GM12878 (cell line): ENCODE results near the gene BRI3BP. TPM values are rescaled to one million over a fixed set of nuclear protein-coding genes. Genes with fewer than 3 reads are reported as not detected.

Experiments used
- ATAC-seq: fragments of 200-7000 bp; cut with Tn5 transposase; 3 replicates; pipeline ENCODE4 v1.9.1; 2020; ENCODE audit warnings: mild to moderate bottlenecking, moderate library complexity
- BruUV-seq: library from RNA; stranded (reverse); fragments of 400-500 nt; replicated peaks from 2 replicates; lab custom pipeline; 2021; lab: Mats Ljungman, UMichigan
- CTCF ChIA-PET: fragments of 300-600 bp; sonication (Branson Sonifier 250); formaldehyde crosslinking; extraction: SDS; loops from one replicate; lab custom pipeline; 2021; ENCODE audit warnings: inconsistent platforms; lab: Yijun Ruan, JAX
- POLR2A ChIA-PET: fragments of 350-600 bp; formaldehyde crosslinking; extraction: SDS; loops from one replicate; lab custom pipeline; 2021; ENCODE audit warnings: inconsistent platforms; lab: Charles Lee
- RAD21 ChIA-PET: fragments of 300-600 bp; sonication (Branson Sonifier 250); formaldehyde crosslinking; loops from one replicate; lab custom pipeline; 2023; ENCODE audit warnings: antibody characterized with exemption; ENCODE audit not compliant: unreplicated experiment; lab: Charles Lee
- SMC1A ChIA-PET: fragments of 300-600 bp; sonication (Branson Sonifier 250); formaldehyde crosslinking; loops from one replicate; lab custom pipeline; 2023; ENCODE audit not compliant: unreplicated experiment, uncharacterized antibody; lab: Charles Lee
- DNase-seq: peaks from one replicate; pipeline ENCODE4 v3.0.0-alpha.2; 2011; ENCODE audit warnings: low read depth, low spot score
- FAIRE-seq: peaks from 3 replicates; lab custom pipeline; 2011; peaks lifted over from hg19 to GRCh38; lab: Jason Lieb, UNC
- H2AFZ ChIP-seq: 2 replicates; pipeline ENCODE4 v1.6.0; 2011; ENCODE audit warnings: low read depth, low read length, control low read depth; ENCODE audit not compliant: control insufficient read depth
- H3K27ac ChIP-seq: 2 replicates; pipeline ENCODE4 v1.5.1; 2011; ENCODE audit warnings: control low read depth; ENCODE audit not compliant: control insufficient read depth, insufficient read depth
- H3K27me3 ChIP-seq, 2 experiments: replicated peaks in 1 of 2; 2 replicates each; pipeline versions ENCODE4 v1.6.0 to v1.6.1; 2011; ENCODE audit warnings: low read length in 1 of 2; ENCODE audit not compliant: control insufficient read depth in 2 of 2, insufficient read depth in 2 of 2
- H3K36me3 ChIP-seq, 2 experiments: 2 replicates each; pipeline ENCODE4 v1.5.1; 2011; ENCODE audit warnings: low read length in 1 of 2; ENCODE audit not compliant: control insufficient read depth in 2 of 2, insufficient read depth in 2 of 2
- H3K4me1 ChIP-seq: 2 replicates; pipeline ENCODE4 v1.6.1; 2011; ENCODE audit warnings: mild to moderate bottlenecking, low read length, moderate library complexity, mixed read lengths; ENCODE audit not compliant: control insufficient read depth, insufficient read depth
- H3K4me2 ChIP-seq: 2 replicates; pipeline ENCODE4 v1.6.0; 2011; ENCODE audit warnings: control low read depth; ENCODE audit not compliant: control insufficient read depth, insufficient read depth
- H3K4me3 ChIP-seq: fragments of 200-600 bp; sonication (generic); 2 replicates; pipeline ENCODE4 v1.5.1; 2016
- H3K79me2 ChIP-seq: 2 replicates; pipeline ENCODE4 v1.6.0; 2011; ENCODE audit warnings: low read length; ENCODE audit not compliant: control insufficient read depth, insufficient read depth
- H3K9ac ChIP-seq: 2 replicates; pipeline ENCODE4 v1.8.0; 2011; ENCODE audit warnings: low read length, control low read depth, mixed read lengths; ENCODE audit not compliant: control insufficient read depth, insufficient read depth
- H3K9me3 ChIP-seq: replicated peaks from 3 replicates; pipeline ENCODE4 v1.5.1; 2011; ENCODE audit warnings: mild to moderate bottlenecking, low read length; ENCODE audit not compliant: control insufficient read depth, insufficient read depth
- H4K20me1 ChIP-seq: 2 replicates; pipeline ENCODE4 v1.6.0; 2011; ENCODE audit not compliant: control insufficient read depth, insufficient read depth
- BCL3 ChIP-seq: IDR thresholded peaks from 2 replicates; pipeline ENCODE4 v1.6.1; 2011; ENCODE audit warnings: borderline replicate concordance, low read depth, mild to moderate bottlenecking, moderate library complexity, low read length; ENCODE audit not compliant: insufficient read depth, poor library complexity, severe bottlenecking
- CREB1 ChIP-seq: IDR thresholded peaks from 2 replicates; pipeline ENCODE4 v1.6.1; 2012; ENCODE audit warnings: low read depth, mild to moderate bottlenecking, inconsistent platforms
- ESRRA ChIP-seq: IDR thresholded peaks from 2 replicates; pipeline ENCODE4 v1.6.1; 2012; ENCODE audit warnings: mild to moderate bottlenecking, low read length, improper control_type of control experiment
- IRF5 ChIP-seq: fragments of 450-650 bp; IDR thresholded peaks from 2 replicates; pipeline ENCODE4 v1.6.1; 2017; ENCODE audit warnings: borderline replicate concordance
- NR2F1 ChIP-seq: fragments of 450-650 bp; conservative IDR thresholded peaks from 2 replicates; pipeline ENCODE4 v1.6.1; 2017; ENCODE audit warnings: mild to moderate bottlenecking
- PBX3 ChIP-seq: IDR thresholded peaks from 2 replicates; pipeline ENCODE4 v1.6.1; 2011; ENCODE audit warnings: mild to moderate bottlenecking, low read depth, low read length, moderate library complexity; ENCODE audit not compliant: insufficient replicate concordance
- POLR2A ChIP-seq: IDR thresholded peaks from 2 replicates; pipeline ENCODE4 v1.6.1; 2011; ENCODE audit warnings: low read depth, mild to moderate bottlenecking, low read length
- RELB ChIP-seq: fragments of 450-650 bp; IDR thresholded peaks from 2 replicates; pipeline ENCODE4 v1.6.1; 2017; ENCODE audit warnings: low read depth, mild to moderate bottlenecking, moderate library complexity
- STAT1 ChIP-seq: fragments of 450-650 bp; conservative IDR thresholded peaks from 2 replicates; pipeline ENCODE4 v1.6.1; 2014; ENCODE audit warnings: antibody characterized with exemption, mild to moderate bottlenecking
- ZNF207 ChIP-seq: fragments of 450-650 bp; IDR thresholded peaks from 2 replicates; pipeline ENCODE4 v1.6.1; 2014; ENCODE audit warnings: antibody characterized with exemption, mild to moderate bottlenecking, borderline replicate concordance
- WGBS: methylation state at CpG from one replicate; pipeline ENCODE4 v1.1.6; 2016; ENCODE audit warnings: low lambda C conversion rate; ENCODE audit not compliant: insufficient replicate concordance, insufficient coverage; ENCODE audit errors: missing lambda C conversion rate; 5-methylcytosine and 5-hydroxymethylcytosine counted together
- in situ Hi-C: fragments of 300-500 bp; cut with MboI; formaldehyde crosslinking; loops from 9 replicates; pipeline ENCODE4 v1.14.3; 2018; ENCODE audit warnings: mixed read lengths
- intact Hi-C: fragments of 100-400 bp; cut with micrococcal nuclease; formaldehyde crosslinking; loops from one replicate; pipeline ENCODE4 v1.14.2; 2022; ENCODE audit not compliant: unreplicated experiment
- polyA plus RNA-seq, 11 experiments: library from polyadenylated mRNA; depleted of rRNA in 4 of 11; unstranded in 6 of 11; stranded (reverse) in 5 of 11; fragments of >200 nt; fragmentation: Nextera tagmentation in 4 of 11; fragmentation: Illumina TruSeq in 1 of 11; extraction: Ambion mirVana in 4 of 11; extraction: Trizol in 1 of 11; gene quantifications; 1 replicate in 1 of 11; 2 replicates in 10 of 11; pipeline versions ENCODE4 v1.2.1 to v1.2.3, GENCODE V29; 2011 to 2016; ENCODE audit warnings: inconsistent platforms in 2 of 11, missing spikeins in 2 of 11, low read depth in 1 of 11
- total RNA-seq, 4 experiments: library from RNA; depleted of rRNA in 3 of 4; stranded (reverse); fragments of >200 nt in 3 of 4; fragmentation: Illumina TruSeq in 1 of 4; extraction: Trizol in 1 of 4; gene quantifications; 2 replicates each; pipeline versions ENCODE4 v1.2.1 to v1.2.3, GENCODE V29; 2013 to 2021

The BRI3BP gene
- total and polyA plus RNA-seq, 10 of the 15 experiments (the other 5 are each of a cell fraction or from before 2014, with no cell fraction given): 11.5 to 37.0 (median 28.5) TPM

- TF ChIP-seq RELB (no peak), STAT1 (no peak), PBX3 (no peak), NR2F1 (peak; percentile 43; the same call in 1 of the 2 replicates), BCL3 (no peak)
Observed at GRCh38 chr12:124993626-124994436, at the start of gene BRI3BP (continued).

GRCh38 chr12:124946447-124946793 is 47.0 kb upstream of the BRI3BP start:
- no peak for FAIRE-seq
- CTCF ChIA-PET: interaction anchor here (13.6 kb wide), 1 partner anchor 32 kb away, joined by 523 read pairs; the partner anchor contains the start of gene UBC
- TF ChIP-seq POLR2A (0 out of 2 replicates have a peak, but pooled peaks have one; percentile 26), IRF5 (no peak), ESRRA (no peak), CREB1 (no peak), ZNF207 (no peak)

More at GRCh38 chr12:124946447-124946793, 47.0 kb upstream of the BRI3BP start:
- Histone ChIP-seq H3K36me3 (peaks cover 0 to 19% of the 10 kb centered on the region in 2 experiments; a peak in 3 of 4 replicates), H3K27ac (no peak overlapping the region), H3K79me2 (no peaks in the 10 kb centered on the region), H3K4me2 (no peak overlapping the region), H3K9ac (no peak overlapping the region), H4K20me1 (no peaks in the 10 kb centered on the region), H2AFZ (no peak overlapping the region), H3K27me3 (no peaks in the 10 kb centered on the region), H3K4me1 (no peaks in the 10 kb centered on the region; the same call in 1 of the 2 replicates), H3K9me3 (no peaks in the 10 kb centered on the region), H3K4me3 (no peak overlapping the region)
- in situ Hi-C loops (no loop called here), intact Hi-C loops (no loop called here)
- DNase-seq (no peak), ATAC-seq (no peak)
- ChIA-PET SMC1A (interaction anchor here (2.7 kb wide), 1 partner anchor 40 kb away, joined by 8 read pairs; no protein-coding TSS in a partner anchor), RAD21 (no interaction called here), POLR2A (no interaction called here)
- no TSS peak for BruUV-seq
- WGBS: 85% methylated on average over 10 of the region's 10 CpGs
